HCT116 (cell line): ENCODE data around the gene MINAR1. TPM values are rescaled to one million over a fixed set of nuclear protein-coding genes. Genes with fewer than 3 reads are reported as not detected.

Source experiments
- ATAC-seq: fragments of 200-7000 bp; cut with Tn5 transposase; 2 replicates; pipeline ENCODE4 v1.9.1; 2020; ENCODE audit warnings: mild to moderate bottlenecking, moderate library complexity
- BruUV-seq: library from RNA; stranded (reverse); fragments of 400-500 nt; replicated peaks from 2 replicates; lab custom pipeline; 2021; lab: Mats Ljungman, UMichigan
- CTCF ChIA-PET: fragments of 300-600 bp; sonication (Branson Sonifier 250); formaldehyde crosslinking; loops from one replicate; lab custom pipeline; 2021; ENCODE audit warnings: antibody characterized with exemption; lab: Charles Lee
- POLR2A ChIA-PET: fragments of 300-600, 350-600 bp; sonication (Branson Sonifier 250); formaldehyde crosslinking; loops from one replicate; lab custom pipeline; 2021; ENCODE audit warnings: antibody characterized with exemption; lab: Charles Lee
- RAD21 ChIA-PET, 2 experiments: fragments of 300-600 bp; sonication (Branson Sonifier 250); formaldehyde crosslinking; loops; one replicate each; lab custom pipeline; 2023; ENCODE audit warnings: low total read pairs in 2 of 2; ENCODE audit not compliant: uncharacterized antibody in 2 of 2, unreplicated experiment in 2 of 2, low non-redundant PET in 1 of 2; lab: Charles Lee
- DNase-seq: peaks from one replicate; pipeline ENCODE4 v3.0.0-alpha.2; 2010; ENCODE audit warnings: low read depth, low spot score
- H2AFZ ChIP-seq: fragments of 200-600 bp; shearing (Covaris generic), sonication (generic); 2 replicates; pipeline ENCODE4 v1.6.1; 2017; ENCODE audit warnings: low read depth, mixed run types, mixed read lengths, antibody characterized with exemption, low read length; ENCODE audit not compliant: poor library complexity, severe bottlenecking
- H3K27ac ChIP-seq: 2 replicates; pipeline ENCODE4 v1.5.1; 2012; ENCODE audit warnings: low read depth, low read length
- H3K27me3 ChIP-seq: fragments of 200-600 bp; sonication (generic); 2 replicates; pipeline ENCODE4 v1.6.1; 2016; ENCODE audit warnings: mixed run types, low read length, mixed read lengths; ENCODE audit not compliant: insufficient read depth
- H3K36me3 ChIP-seq, 2 experiments: fragments of 200-500 bp in 1 of 2; fragments of 200-600 bp in 1 of 2; sonication (Bioruptor generic) in 1 of 2; sonication (generic) in 1 of 2; 2 replicates each; pipeline versions ENCODE4 v1.5.1 to v1.6.1; 2014 to 2016; ENCODE audit warnings: low read length in 2 of 2, inconsistent platforms in 1 of 2, mixed read lengths in 1 of 2, mixed run types in 1 of 2; ENCODE audit not compliant: insufficient read depth in 2 of 2, control insufficient read depth in 1 of 2
- H3K4me1 ChIP-seq, 2 experiments: fragments of 200-600 bp in 1 of 2; sonication (generic) in 1 of 2; 2 replicates each; pipeline versions ENCODE4 v1.5.1 to v1.6.1; 2012 to 2017; ENCODE audit warnings: low read length in 2 of 2, inconsistent platforms in 1 of 2, mild to moderate bottlenecking in 1 of 2, mixed read lengths in 1 of 2, mixed run types in 1 of 2, moderate library complexity in 1 of 2; ENCODE audit not compliant: insufficient read depth in 2 of 2, control insufficient read depth in 1 of 2
- H3K4me2 ChIP-seq: fragments of 200-600 bp; sonication (generic); 2 replicates; pipeline ENCODE4 v1.6.1; 2017; ENCODE audit warnings: mixed run types, low read length, mixed read lengths
- H3K4me3 ChIP-seq, 2 experiments: fragments of 200-600 bp in 1 of 2; sonication (generic) in 1 of 2; replicated peaks in 1 of 2; 2 replicates each; pipeline ENCODE4 v1.5.1; 2011 to 2016; ENCODE audit warnings: low read length in 2 of 2, control low read depth in 1 of 2, low read depth in 1 of 2, mild to moderate bottlenecking in 1 of 2, mixed read lengths in 1 of 2, mixed run types in 1 of 2
- H3K79me2 ChIP-seq: fragments of 200-600 bp; sonication (generic); 2 replicates; pipeline ENCODE4 v1.6.1; 2017; ENCODE audit warnings: mild to moderate bottlenecking, mixed run types, low read length, moderate library complexity, mixed read lengths; ENCODE audit not compliant: insufficient read depth
- H3K9ac ChIP-seq: fragments of 200-600 bp; sonication (generic); 2 replicates; pipeline ENCODE4 v1.6.1; 2016; ENCODE audit warnings: low read length, mixed read lengths
- H3K9me2 ChIP-seq: fragments of 200-600 bp; sonication (generic), shearing (Covaris generic); 2 replicates; pipeline ENCODE4 v1.6.1; 2017; ENCODE audit warnings: mixed run types, mild to moderate bottlenecking, moderate library complexity; ENCODE audit not compliant: insufficient read depth
- H3K9me3 ChIP-seq, 2 experiments: fragments of 200-500 bp in 1 of 2; fragments of 200-600 bp in 1 of 2; sonication (Bioruptor generic) in 1 of 2; sonication (generic) in 1 of 2; 2 replicates each; pipeline ENCODE4 v1.6.1; 2014 to 2017; ENCODE audit warnings: low read length in 2 of 2, mixed read lengths in 2 of 2, inconsistent platforms in 1 of 2, low read depth in 1 of 2, mild to moderate bottlenecking in 1 of 2, mixed run types in 1 of 2, moderate library complexity in 1 of 2; ENCODE audit not compliant: control insufficient read depth in 1 of 2, insufficient read depth in 1 of 2
- H4K20me1 ChIP-seq: fragments of 200-600 bp; sonication (generic), shearing (Covaris generic); 2 replicates; pipeline ENCODE4 v1.6.1; 2017; ENCODE audit warnings: mixed run types, mild to moderate bottlenecking, moderate library complexity; ENCODE audit not compliant: insufficient read depth
- ATF3 ChIP-seq: IDR thresholded peaks from 2 replicates; pipeline ENCODE4 v1.6.1; 2012
- CTCF ChIP-seq, 3 experiments: fragments of 200-600 bp in 1 of 3; sonication (generic) in 1 of 3; IDR thresholded peaks in 2 of 3; conservative IDR thresholded peaks in 1 of 3; 2 replicates each; pipeline ENCODE4 v1.5.1; 2012 to 2017; ENCODE audit warnings: low read depth in 2 of 3, low read length in 2 of 3, antibody characterized with exemption in 1 of 3, borderline replicate concordance in 1 of 3, control low read depth in 1 of 3, mild to moderate bottlenecking in 1 of 3, mixed read lengths in 1 of 3, mixed run types in 1 of 3, moderate library complexity in 1 of 3; ENCODE audit not compliant: insufficient read depth in 1 of 3
- EGR1 ChIP-seq: IDR thresholded peaks from 2 replicates; pipeline ENCODE4 v1.6.1; 2012; ENCODE audit warnings: low read depth
- ELF1 ChIP-seq: IDR thresholded peaks from 2 replicates; pipeline ENCODE4 v1.6.1; 2012; ENCODE audit warnings: low read depth, borderline replicate concordance
- EZH2 ChIP-seq: fragments of 200-600 bp; sonication (generic); IDR thresholded peaks from 2 replicates; pipeline ENCODE4 v1.6.1; 2017; ENCODE audit warnings: antibody characterized with exemption, mixed run types
- FOSL1 ChIP-seq: IDR thresholded peaks from 2 replicates; pipeline ENCODE4 v1.6.1; 2012; ENCODE audit warnings: low read depth
- MAX ChIP-seq: IDR thresholded peaks from 2 replicates; pipeline ENCODE4 v1.6.1; 2012
- POLR2AphosphoS5 ChIP-seq: IDR thresholded peaks from 2 replicates; pipeline ENCODE4 v1.6.1; 2011; ENCODE audit warnings: mild to moderate bottlenecking, low read depth, low read length, moderate library complexity
- RAD21 ChIP-seq: IDR thresholded peaks from 2 replicates; pipeline ENCODE4 v1.6.1; 2012; ENCODE audit warnings: low read depth, mild to moderate bottlenecking
- REST ChIP-seq: IDR thresholded peaks from 2 replicates; pipeline ENCODE4 v1.6.1; 2012; ENCODE audit warnings: low read depth
- SIN3A ChIP-seq: IDR thresholded peaks from 2 replicates; pipeline ENCODE4 v1.6.1; 2012; ENCODE audit warnings: low read depth
- SRF ChIP-seq: IDR thresholded peaks from 2 replicates; pipeline ENCODE4 v1.6.1; 2012; ENCODE audit warnings: low read depth
- TCF7L2 ChIP-seq: IDR thresholded peaks from 2 replicates; pipeline ENCODE4 v1.7.0; 2011; ENCODE audit warnings: borderline replicate concordance, inconsistent platforms; ENCODE audit not compliant: insufficient read depth, insufficient read length; ENCODE audit errors: extremely low read depth
- YY1 ChIP-seq: IDR thresholded peaks from 2 replicates; pipeline ENCODE4 v1.6.1; 2011; ENCODE audit warnings: low read length, low read depth, moderate library complexity, mild to moderate bottlenecking; ENCODE audit not compliant: insufficient replicate concordance; ENCODE audit errors: extremely low read depth
- ZBTB33 ChIP-seq: IDR thresholded peaks from 2 replicates; pipeline ENCODE4 v1.6.1; 2011; ENCODE audit warnings: mild to moderate bottlenecking, low read length, moderate library complexity; ENCODE audit not compliant: insufficient replicate concordance; ENCODE audit errors: extremely low read depth
- ZFX ChIP-seq: fragments of 450-650 bp; IDR thresholded peaks from 2 replicates; pipeline ENCODE4 v1.6.1; 2017
- ZNF274 ChIP-seq: fragments of 200-500 bp; sonication (Bioruptor generic); IDR thresholded peaks from 2 replicates; pipeline ENCODE4 v1.6.1; 2014; ENCODE audit warnings: mild to moderate bottlenecking, low read depth, low read length, inconsistent platforms
- intact Hi-C: fragments of 100-400 bp; cut with micrococcal nuclease; formaldehyde crosslinking; loops from 2 replicates; pipeline ENCODE4 v1.10.0; 2022
- total RNA-seq: library from RNA; stranded (reverse); gene quantifications from one replicate; pipeline ENCODE4 v1.2.1, GENCODE V29; 2021; ENCODE audit not compliant: unreplicated experiment

Gene MINAR1
- total RNA-seq, 1 experiment from 2014 or later, result 1.9 TPM

- no peaks in the 10 kb centered on the region for H3K27me3 ChIP-seq
- no peaks in the 10 kb centered on the region for H3K4me1 ChIP-seq
- BruUV-seq, result no TSS peak
- no peak overlapping the region for H3K27ac ChIP-seq
- H3K4me3 ChIP-seq, result no peak overlapping the region
- CTCF ChIA-PET, result no interaction called here
- intact Hi-C loops, result no loop called here
- POLR2A ChIA-PET, result no interaction called here
- H3K9me2 ChIP-seq, result no peaks in the 10 kb centered on the region
- H3K4me2 ChIP-seq, result no peak overlapping the region
- no peaks in the 10 kb centered on the region for H3K9me3 ChIP-seq
- no peak overlapping the region for H2AFZ ChIP-seq
- no peak for ATAC-seq
- H4K20me1 ChIP-seq, result no peaks in the 10 kb centered on the region
- TF ChIP-seq ZNF274 (no peak), POLR2AphosphoS5 (no peak), ELF1 (no peak), FOSL1 (no peak), SIN3A (no peak), EZH2 (no peak), TCF7L2 (no peak), ZFX (no peak), RAD21 (no peak), EGR1 (no peak), ATF3 (no peak), MAX (no peak), CTCF (IDR thresholded peaks at IDR 0.05 in 2 of 3, conservative IDR thresholded peaks at IDR 0.05 in 1 of 3; ENCODE audit: borderline replicate concordance in 1 of 3, insufficient read depth in 1 of 3, low read depth in 2 of 3, low read length in 2 of 3) (no peak), ZBTB33 (no peak), REST (no peak), YY1 (no peak), SRF (no peak)
- TF ChIP-seq, all 23 proteins: peak for 0
- RAD21 ChIA-PET, result no interaction called here
- DNase-seq, result no peak
- Histone ChIP-seq H3K9ac (no peak overlapping the region), H3K79me2 (no peaks in the 10 kb centered on the region), H3K36me3 (no peaks in the 10 kb centered on the region)
Measured at GRCh38 chr15:79412429-79412828, 19.7 kb upstream of the MINAR1 start.
